GM18520 (cell line): ENCODE measurements around the gene CTNNA1.

Experiments used
- ATAC-seq: cut with Tn5 transposase; IDR thresholded peaks from one replicate; pipeline ENCODE4 v1.9.1; 2021; ENCODE audit not compliant: unreplicated experiment

The CTNNA1 gene

DNA sequence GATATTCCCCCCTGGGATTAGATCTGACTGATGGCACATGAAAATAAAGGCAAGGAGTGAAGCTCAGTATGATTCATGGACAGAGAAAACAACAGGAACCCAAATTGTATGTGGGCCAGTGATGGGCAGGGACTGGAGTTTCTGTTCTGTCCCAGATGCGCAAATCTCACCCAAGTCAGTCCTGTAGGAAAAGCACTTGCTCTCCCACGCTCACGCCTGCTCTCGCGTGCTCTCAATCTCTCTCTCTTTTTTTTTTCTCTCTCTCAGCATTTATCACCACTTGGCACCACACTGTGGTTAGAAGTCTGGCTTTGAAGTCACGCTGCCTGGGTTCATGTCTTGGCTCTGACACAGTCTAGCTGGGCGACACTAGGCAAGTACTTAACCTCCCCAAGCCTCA is 228.4 kb downstream of the CTNNA1 start:
- ATAC-seq: no peak

DNA sequence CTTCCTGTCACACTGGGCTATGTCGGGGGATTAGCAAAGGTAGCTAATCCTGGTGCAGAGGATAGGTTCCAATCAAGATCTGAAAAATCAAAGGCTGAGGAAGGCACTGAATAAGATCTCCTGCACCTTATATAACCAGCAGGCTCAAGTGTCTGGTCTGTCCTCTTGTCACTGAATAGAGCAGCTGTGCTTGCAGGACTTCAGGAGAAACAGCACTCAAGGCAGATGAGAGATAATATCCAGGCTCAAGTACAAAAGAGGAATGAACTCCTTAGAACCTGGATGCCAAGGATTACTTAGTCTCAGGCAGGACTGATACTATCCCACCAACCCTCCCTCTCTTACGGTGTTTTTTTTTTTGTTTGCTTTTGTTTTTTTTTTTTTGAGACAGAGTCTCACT is 230.8 kb downstream of the CTNNA1 start:
- ATAC-seq: no peak
